Brain pericyte (primary cell): ENCODE results near the gene PHLDB3.
A peak's percentile ranks its signal among the peaks of the same experiment; 100 is the strongest.

Experiments
- DNase-seq: peaks from one replicate; pipeline ENCODE4 v3.0.0-alpha.2; 2012; ENCODE audit warnings: low read depth, low spot score

PHLDB3 gene

DNA sequence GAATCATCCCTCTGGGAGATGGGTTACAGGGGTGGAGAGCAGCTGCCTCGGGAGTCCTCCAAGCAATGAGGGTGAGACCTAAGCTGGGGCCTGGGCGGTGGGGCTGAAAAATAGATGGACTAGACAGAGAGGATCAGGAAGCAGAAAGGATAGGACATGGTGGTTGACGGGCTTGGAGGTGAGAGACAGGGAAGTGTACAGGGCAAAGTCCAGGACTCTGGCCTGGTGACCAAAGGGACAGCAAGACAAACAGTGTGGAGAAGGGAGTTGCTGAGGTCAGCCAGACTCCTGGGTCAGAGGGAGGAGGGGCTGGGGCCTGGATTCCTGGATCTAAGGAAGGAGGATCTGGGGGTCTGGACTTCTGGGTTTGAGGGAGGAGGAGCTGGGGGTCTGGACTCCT lies 5.5 kb downstream of the PHLDB3 start:
- DNase-seq, result no peak

DNA sequence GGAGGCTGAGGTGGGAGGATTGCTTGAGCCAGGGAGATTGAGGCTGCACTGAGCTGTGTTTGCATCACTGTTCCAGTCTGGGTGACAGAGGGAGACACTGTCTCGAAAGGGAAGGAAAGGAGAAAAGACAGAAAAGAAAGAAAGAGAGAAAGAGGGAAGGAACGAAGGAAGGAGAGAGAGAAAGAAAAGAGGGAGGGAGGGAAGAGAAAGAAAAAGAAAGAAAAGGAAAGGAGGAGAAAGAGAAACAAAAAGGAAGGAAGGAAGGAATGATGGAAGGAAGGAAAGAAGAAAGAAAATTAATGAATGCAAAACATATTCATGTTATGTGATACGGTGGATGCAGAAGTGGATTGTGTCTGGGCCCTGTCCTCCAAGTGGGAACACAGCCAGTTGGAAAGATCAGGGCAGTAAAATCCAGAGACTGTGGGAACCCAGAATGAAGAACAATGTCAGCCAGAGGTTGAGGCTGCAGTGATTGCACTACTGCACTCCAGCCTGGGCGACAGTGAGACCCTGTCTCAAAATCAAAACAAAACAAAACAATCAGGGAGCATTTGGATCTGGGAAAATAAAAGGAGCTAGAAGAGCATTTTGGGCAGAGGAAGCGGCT lies 6.2 kb downstream of the PHLDB3 start:
- DNase-seq, result no peak

DNA sequence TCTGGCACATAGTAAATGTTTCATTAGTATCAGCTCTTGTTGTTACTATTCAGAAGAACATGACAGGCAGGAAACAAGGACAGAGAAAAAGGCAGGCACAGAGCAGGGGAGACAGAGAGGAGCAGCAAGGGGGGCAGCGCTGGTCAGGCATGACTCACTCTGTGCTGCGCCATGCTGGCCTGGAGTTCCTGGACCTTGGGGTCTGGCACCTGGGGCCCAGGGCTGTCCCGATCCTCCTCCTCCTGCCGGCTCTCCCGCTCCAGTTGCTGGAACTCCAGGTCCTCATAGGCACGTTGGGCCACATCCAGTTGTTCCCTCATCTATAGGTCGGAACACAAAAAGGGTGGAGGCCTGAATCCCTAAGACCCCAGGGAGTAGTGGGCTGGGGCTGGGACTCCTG lies 7.6 kb downstream of the PHLDB3 start:
- DNase-seq, result no peak

- no peak for DNase-seq
These were observed 9.5 kb downstream of the PHLDB3 start for GRCh38 chr19:43495082-43495481.

- DNase-seq, result no peak
These were observed 13.8 kb downstream of the PHLDB3 start for GRCh38 chr19:43490759-43491158.

DNA sequence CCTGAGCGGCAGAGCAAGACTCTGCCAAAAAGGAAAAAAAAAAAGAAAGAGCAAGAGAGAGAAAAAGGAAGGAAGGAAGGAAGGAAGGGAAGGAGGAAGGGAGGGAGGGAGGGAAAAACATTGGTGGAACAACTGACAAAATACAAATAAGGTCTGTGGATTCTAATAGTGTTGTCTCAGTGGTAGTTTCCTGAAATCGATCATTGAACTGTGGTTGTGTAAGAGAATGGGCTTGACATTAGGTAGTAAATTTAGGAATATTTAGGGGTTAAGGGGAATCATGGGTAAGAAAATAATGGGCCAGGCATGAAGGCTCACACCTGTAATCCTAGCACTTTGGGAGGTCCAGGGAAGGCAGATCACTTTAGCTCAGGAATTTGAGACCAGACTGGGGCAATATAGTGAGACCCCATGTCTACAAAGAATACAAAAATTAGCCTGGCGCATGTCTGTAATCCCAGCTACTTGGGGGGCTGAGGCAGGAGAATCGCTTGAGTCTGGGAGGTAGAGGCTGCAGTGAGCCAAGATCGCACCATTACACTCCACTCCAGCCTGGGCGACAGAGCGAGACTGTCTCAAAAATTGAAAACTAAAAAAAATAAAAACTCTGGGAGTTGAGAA lies 14.5 kb downstream of the PHLDB3 start:
- no peak for DNase-seq

DNA sequence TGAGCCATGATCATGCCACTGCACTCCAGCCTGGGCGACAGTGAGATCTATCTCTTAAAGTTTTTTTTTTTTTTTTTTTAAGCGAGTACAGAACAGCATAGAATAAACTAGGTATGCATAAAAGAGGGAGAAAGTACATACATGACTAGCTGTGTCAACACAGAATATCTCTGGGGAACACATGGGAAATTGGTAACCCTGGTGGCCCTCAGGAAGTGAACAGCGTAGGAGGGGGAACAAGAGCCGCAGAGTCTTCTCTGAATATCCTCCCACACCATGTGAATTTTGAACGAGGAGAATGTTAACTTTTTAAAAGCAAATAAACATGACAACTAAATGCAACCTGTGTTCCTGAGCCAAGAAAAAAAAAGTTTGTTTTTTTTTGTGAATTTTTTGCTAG lies 15.2 kb downstream of the PHLDB3 start:
- DNase-seq, result no peak

DNA sequence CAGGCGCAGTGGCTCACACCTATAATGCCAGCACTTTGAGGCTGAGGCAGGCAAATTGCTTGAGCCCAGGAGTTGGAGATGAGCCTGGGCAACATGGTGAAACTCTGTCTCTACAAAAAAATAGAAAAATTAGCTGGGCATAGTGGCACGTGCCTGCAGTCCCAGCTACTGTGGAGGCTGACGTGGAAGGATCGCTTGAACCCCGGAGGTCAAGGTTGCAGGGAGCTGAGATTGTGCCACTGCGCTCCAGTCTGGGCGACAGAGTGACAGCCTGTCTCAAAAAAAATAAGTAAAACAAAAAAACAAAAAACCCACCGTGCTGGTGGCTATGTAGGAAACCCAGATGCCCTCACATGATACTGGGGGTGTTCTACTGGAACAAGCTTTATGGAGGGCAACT lies 16.4 kb downstream of the PHLDB3 start:
- no peak for DNase-seq

DNA sequence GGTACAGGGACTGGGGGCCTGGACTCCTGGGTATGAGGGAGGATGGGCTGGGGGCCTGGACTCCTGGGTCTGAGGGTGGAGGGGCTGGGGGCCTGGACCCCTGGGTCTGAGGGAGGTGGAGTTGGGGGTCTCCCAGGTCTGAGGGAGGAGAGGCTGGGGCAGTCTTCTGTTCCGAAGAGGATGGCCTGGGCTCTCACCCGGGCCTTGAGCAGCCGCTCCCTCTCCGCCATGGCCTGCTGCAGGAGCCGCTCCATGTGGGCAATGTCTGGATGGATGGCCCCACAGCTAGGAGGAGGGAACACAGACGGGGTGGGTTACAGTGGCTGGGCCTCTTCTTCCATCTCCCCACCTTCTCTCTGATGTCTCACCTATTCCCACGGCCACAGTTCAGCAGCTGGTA lies 18.1 kb downstream of the PHLDB3 start:
- no peak for DNase-seq

GRCh38 chr19:43485951-43486350 lies 18.6 kb downstream of the PHLDB3 start:
- DNase-seq, result no peak

GRCh38 chr19:43483281-43483680 lies 21.3 kb downstream of the PHLDB3 start:
- DNase-seq, result no peak

GRCh38 chr19:43482193-43482592 lies 22.4 kb downstream of the PHLDB3 start:
- no peak for DNase-seq

GRCh38 chr19:43481701-43482100 lies 22.8 kb downstream of the PHLDB3 start:
- no peak for DNase-seq

DNA sequence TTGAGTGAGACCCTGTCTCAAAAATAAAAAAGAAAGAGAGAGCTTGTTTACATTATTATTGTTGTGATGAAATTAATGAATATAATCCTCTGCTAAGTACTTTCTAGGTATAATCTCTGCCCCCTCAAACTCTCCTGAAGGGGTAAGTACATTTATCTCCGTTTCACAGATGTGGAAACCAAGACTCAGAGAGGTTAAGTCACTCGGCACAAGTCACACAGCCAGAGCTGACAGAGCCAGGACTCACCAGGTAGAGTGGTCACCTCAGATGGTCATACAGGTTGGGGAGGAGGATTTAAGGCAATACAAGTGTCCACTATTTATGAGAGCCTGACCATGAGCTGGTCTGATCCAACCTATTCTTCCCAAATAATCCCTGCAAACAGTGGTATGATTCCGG lies 24.0 kb downstream of the PHLDB3 start:
- no peak for DNase-seq

GRCh38 chr19:43479961-43480561 lies 24.5 kb downstream of the PHLDB3 start:
- no peak for DNase-seq

DNA sequence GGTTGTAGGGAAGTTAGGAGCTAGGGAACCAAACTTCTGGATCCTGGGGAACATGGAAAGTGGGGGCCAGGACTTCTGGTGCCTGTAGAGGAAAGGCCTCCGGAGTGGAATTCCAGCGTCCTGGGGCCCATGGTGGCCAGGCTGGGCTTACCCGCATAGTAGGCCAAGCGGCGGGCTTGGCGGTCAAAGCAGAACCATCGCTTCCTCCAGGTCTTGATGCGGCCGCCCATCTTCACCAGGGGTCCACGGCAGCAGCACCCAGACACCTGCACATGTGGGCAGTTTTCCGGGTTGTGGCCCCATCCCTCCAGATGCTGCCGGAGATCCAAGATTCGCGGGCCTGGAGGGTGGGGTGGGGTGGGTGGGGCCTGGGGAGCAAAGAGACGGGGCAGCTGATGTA lies 25.3 kb downstream of the PHLDB3 start:
- DNase-seq, result no peak

DNA sequence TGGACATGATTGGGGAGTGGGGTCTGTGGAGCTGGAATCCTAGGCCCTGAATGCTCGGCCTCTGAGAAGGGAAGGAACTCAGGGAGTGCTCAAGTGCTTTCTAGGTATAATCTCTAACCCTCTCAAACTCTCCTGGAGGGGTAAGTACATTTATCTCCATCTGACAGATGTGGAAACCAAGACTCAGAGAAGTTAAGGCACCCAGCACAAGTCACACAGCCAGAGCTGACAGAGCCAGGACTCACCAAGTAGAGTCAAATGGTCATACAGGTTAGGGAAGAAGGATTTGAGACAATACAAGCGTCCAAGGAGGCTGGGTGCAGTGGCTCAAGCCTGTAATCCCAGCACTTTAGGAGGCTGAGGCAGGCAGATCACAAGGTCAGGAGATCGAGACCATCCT lies 26.2 kb downstream of the PHLDB3 start:
- no peak for DNase-seq

DNA sequence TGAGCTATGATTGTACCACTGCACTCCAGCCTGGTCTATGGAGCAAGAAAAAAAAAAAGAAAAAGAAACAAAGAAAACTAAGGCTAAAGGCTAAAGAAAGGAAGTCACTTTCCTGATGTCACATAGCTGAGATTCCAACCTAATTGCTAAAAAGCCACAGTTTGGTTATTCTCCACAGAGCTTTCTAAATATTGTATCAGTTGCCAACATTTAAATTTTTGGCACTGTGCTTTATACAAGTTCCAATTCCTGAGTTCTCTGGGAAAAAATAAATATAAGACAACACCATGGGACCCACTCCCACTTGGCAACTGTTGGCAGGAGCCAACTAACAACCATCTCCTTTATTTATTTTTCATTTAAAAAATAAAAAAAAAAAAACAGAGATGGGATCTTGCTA lies 27.9 kb downstream of the PHLDB3 start:
- no peak for DNase-seq

GRCh38 chr19:43474986-43475705 lies 29.4 kb downstream of the PHLDB3 start:
- peak; percentile 73 for DNase-seq

DNA sequence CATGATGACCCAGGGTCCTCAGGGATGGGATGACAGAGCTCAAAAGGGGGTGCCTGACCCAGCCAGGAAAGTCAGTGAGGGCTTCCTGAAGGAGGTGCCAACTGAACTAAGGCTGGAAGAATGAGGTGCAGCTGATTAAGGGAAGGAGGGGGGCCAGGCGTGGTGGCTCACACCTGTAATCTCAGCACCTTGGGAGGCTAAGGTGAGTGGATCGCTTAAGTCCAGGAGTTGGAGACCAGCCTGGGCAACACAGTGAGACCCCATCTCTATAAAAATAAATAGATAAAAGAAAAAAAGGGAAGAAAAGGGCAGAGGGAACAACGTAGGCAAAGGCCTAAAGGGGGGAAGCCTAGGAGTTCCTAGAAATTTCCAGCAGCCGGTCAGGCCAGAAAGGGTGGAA lies 30.1 kb downstream of the PHLDB3 start:
- no peak for DNase-seq

DNA sequence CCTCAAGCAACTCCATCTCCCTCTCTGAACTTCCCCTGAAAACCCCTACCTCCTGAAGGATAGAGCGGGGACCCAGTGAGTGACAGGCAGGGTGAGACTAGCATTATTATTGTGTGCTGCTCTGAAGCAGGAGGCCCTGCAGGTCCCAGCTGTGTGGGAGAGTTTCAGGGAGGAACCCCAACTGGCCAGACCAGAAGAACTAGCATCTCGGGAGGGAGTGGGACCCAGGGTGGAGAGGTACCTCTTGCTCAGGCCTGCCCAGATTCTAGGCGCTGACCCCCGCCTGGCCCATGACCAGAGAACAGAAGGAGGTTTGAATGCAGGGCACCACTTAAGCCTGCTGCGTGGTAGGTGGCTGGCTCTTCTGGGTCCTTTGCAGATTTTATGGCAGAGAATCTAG lies 33.5 kb downstream of the PHLDB3 start:
- DNase-seq, result no peak

- DNase-seq, result no peak
These were observed 34.3 kb downstream of the PHLDB3 start for GRCh38 chr19:43470288-43470687.

- DNase-seq, result no peak
These were observed 35.4 kb downstream of the PHLDB3 start for GRCh38 chr19:43469160-43469480.
